ENCODE measurements around the gene ASIC2. TPM values are rescaled to one million over a fixed set of nuclear protein-coding genes. Genes with fewer than 3 reads are reported as not detected.

Gene ASIC2
- total RNA-seq, 1 experiment from 2014 or later, result 0.74 TPM

DNA sequence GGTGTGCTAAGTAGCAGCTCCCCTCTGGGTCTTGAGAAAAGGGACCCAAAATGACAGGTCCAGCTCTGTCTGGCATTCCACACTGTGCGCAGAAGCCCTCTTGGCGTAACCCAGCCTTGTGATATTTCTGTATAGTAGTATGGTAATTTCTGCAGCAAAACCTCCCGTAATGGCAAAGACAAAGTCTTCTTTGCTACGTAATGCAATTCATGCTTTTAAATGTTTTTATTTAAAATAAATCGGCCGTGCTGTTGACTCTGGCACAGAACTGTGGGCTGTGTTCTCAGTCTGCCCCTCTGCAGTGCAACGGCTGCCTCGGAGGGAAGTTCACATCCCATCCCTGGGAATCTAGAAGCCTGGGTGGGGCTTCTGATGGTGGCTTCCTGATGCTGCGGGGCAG, 75.2 kb downstream of the ASIC2 start:
- Histone ChIP-seq H4K20me1 (ENCODE audit: control insufficient read depth, insufficient read depth, insufficient read length) (no peaks in the 10 kb centered on the region), H4K5ac (ENCODE audit: insufficient read length, low read depth, low read length) (no peak overlapping the region), H3T11ph (ENCODE audit: low read length) (no peak overlapping the region), H3K14ac (ENCODE audit: insufficient read depth, low read length) (no peak overlapping the region), H2BK120ac (ENCODE audit: low read depth, low read length, poor library complexity, severe bottlenecking) (no peak overlapping the region), H2AK5ac (ENCODE audit: insufficient read length, low read length) (no peak overlapping the region), H4K91ac (ENCODE audit: insufficient read length, low read depth, low read length) (no peak overlapping the region), H3K56ac (ENCODE audit: insufficient read length, low read depth, low read length) (no peak overlapping the region), H3K27me3 (ENCODE audit: insufficient read depth, low read length) (0 out of 2 replicates have a peak, but pooled peaks cover 1% of the 10 kb centered on the region), H3K9me3 (ENCODE audit: control insufficient read depth, low read depth, low read length) (no peaks in the 10 kb centered on the region), H3K9ac (ENCODE audit: extremely low read depth, insufficient read length, low read length) (no peak overlapping the region), H2BK20ac (ENCODE audit: low read depth, low read length, poor library complexity, severe bottlenecking) (no peak overlapping the region), H2BK12ac (ENCODE audit: insufficient read length, low read depth, low read length) (no peak overlapping the region), H4K8ac (replicated peaks; ENCODE audit: insufficient read length, low read depth, low read length) (no peak overlapping the region), H2BK5ac (ENCODE audit: insufficient read length, low read length) (no peak overlapping the region), H2BK15ac (ENCODE audit: low read depth, low read length) (no peak overlapping the region), H3K4me2 (ENCODE audit: insufficient read depth, insufficient read length, low read length) (no peak overlapping the region), H3K79me1 (ENCODE audit: insufficient read depth, low read depth, low read length, poor library complexity, severe bottlenecking) (no peaks in the 10 kb centered on the region), H3K4ac (ENCODE audit: low read depth, low read length) (no peak overlapping the region), H3K27ac (ENCODE audit: insufficient read length, low read depth, low read length) (no peak overlapping the region), H3K23me2 (ENCODE audit: insufficient read length, low read depth, low read length, poor library complexity, severe bottlenecking) (no peaks in the 10 kb centered on the region), H3K4me1 (ENCODE audit: insufficient read depth, low read length) (no peaks in the 10 kb centered on the region), H3K18ac (ENCODE audit: insufficient read length, low read depth, low read length) (no peak overlapping the region), H2AFZ (ENCODE audit: low read length) (no peak overlapping the region), H3K79me2 (ENCODE audit: insufficient read depth, low read length) (no peaks in the 10 kb centered on the region), H3K23ac (ENCODE audit: insufficient read length, low read depth, low read length) (no peak overlapping the region)
- Mint-ChIP-seq H3K9me3 (no peaks in the 10 kb centered on the region), H3K27ac (no peak overlapping the region), H3K4me1 (no peaks in the 10 kb centered on the region), H3K4me3 (no peak overlapping the region), H3K27me3 (ENCODE audit: low read depth) (peaks cover 63% of the 10 kb centered on the region), H3K36me3 (ENCODE audit: insufficient read depth in 1 of 3, low read depth in 3 of 3) (no peaks in the 10 kb centered on the region; a peak in 1 of 7 replicates)
- no CpG with 5 or more reads among the region's 9 CpGs for WGBS (ENCODE audit: extremely low coverage, insufficient read length, low lambda C conversion rate)
- DNase-seq, result no peak
- TF ChIP-seq, protein P1, sequence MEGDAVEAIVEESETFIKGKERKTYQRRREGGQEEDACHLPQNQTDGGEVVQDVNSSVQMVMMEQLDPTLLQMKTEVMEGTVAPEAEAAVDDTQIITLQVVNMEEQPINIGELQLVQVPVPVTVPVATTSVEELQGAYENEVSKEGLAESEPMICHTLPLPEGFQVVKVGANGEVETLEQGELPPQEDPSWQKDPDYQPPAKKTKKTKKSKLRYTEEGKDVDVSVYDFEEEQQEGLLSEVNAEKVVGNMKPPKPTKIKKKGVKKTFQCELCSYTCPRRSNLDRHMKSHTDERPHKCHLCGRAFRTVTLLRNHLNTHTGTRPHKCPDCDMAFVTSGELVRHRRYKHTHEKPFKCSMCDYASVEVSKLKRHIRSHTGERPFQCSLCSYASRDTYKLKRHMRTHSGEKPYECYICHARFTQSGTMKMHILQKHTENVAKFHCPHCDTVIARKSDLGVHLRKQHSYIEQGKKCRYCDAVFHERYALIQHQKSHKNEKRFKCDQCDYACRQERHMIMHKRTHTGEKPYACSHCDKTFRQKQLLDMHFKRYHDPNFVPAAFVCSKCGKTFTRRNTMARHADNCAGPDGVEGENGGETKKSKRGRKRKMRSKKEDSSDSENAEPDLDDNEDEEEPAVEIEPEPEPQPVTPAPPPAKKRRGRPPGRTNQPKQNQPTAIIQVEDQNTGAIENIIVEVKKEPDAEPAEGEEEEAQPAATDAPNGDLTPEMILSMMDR (conservative IDR thresholded peaks at IDR 0.05), result no peak

Measured in H9 (cell line).